HG02610 (cell line): ENCODE data around the gene RABEPK.
A peak's percentile ranks its signal among the peaks of the same experiment; 100 is the strongest.
"Not testable (repeated sequence)": the region's sequence is repeated elsewhere in the genome, so short reads cannot be mapped to it uniquely, and the experiment has no call there.

Experiments
- ATAC-seq: cut with Tn5 transposase; IDR thresholded peaks from one replicate; pipeline ENCODE4 v1.9.1; 2021; ENCODE audit warnings: mild to moderate bottlenecking, moderate library complexity; ENCODE audit not compliant: unreplicated experiment

Gene RABEPK

GRCh38 chr9:125200216-125201047 is at the start of gene RABEPK:
Gene RABEPK (plus strand): TSS chr9:125200542. CDS start chr9:125203014, 2,472 bp downstream.
- ATAC-seq = peak; percentile 98

- no peak for ATAC-seq
Observed at GRCh38 chr9:125151730-125152129, 48.6 kb upstream of the RABEPK start.

GRCh38 chr9:125153712-125154367 is 46.5 kb upstream of the RABEPK start:
- ATAC-seq = no peak

GRCh38 chr9:125156551-125156950 is 43.8 kb upstream of the RABEPK start:
- no peak for ATAC-seq

- no peak for ATAC-seq
Observed at GRCh38 chr9:125160750-125161149, 39.6 kb upstream of the RABEPK start.

- no peak for ATAC-seq
Observed at GRCh38 chr9:125161284-125161918, 38.9 kb upstream of the RABEPK start.

- not testable (repeated sequence) for ATAC-seq
Observed at GRCh38 chr9:125162891-125163290, 37.5 kb upstream of the RABEPK start.

- no peak for ATAC-seq
Observed at GRCh38 chr9:125166762-125167161, 33.6 kb upstream of the RABEPK start.

- ATAC-seq = no peak
Observed at GRCh38 chr9:125169895-125170294, 30.4 kb upstream of the RABEPK start.

- ATAC-seq = no peak
Observed at GRCh38 chr9:125172031-125172755, 28.1 kb upstream of the RABEPK start.

- no peak for ATAC-seq
Observed at GRCh38 chr9:125176636-125177035, 23.7 kb upstream of the RABEPK start.

- no peak for ATAC-seq
Observed at GRCh38 chr9:125177888-125178287, 22.5 kb upstream of the RABEPK start.

GRCh38 chr9:125179776-125180175 is 20.6 kb upstream of the RABEPK start:
- ATAC-seq = not testable (repeated sequence)

- ATAC-seq = no peak
Observed at GRCh38 chr9:125180876-125181275, 19.5 kb upstream of the RABEPK start.

- ATAC-seq = not testable (repeated sequence)
Observed at GRCh38 chr9:125181756-125182155, 18.6 kb upstream of the RABEPK start.

- no peak for ATAC-seq
Observed at GRCh38 chr9:125183054-125183453, 17.3 kb upstream of the RABEPK start.

- ATAC-seq = no peak
Observed at GRCh38 chr9:125183561-125183960, 16.8 kb upstream of the RABEPK start.

GRCh38 chr9:125189011-125189360 is 11.4 kb upstream of the RABEPK start:
- peak; percentile 15 for ATAC-seq

GRCh38 chr9:125189361-125190289 is 10.7 kb upstream of the RABEPK start, which contains the start of gene PPP6C:
Gene PPP6C (minus strand): TSS chr9:125189803. CDS start chr9:125189718, 85 bp downstream.
- ATAC-seq = peak; percentile 97

- ATAC-seq = no peak
Observed at GRCh38 chr9:125190361-125190801, 10.0 kb upstream of the RABEPK start.
